GM21529 (cell line): ENCODE measurements around the gene SENP1.

Experiments used
- ATAC-seq: cut with Tn5 transposase; IDR thresholded peaks from one replicate; pipeline ENCODE4 v1.9.1; 2021; ENCODE audit not compliant: unreplicated experiment

SENP1 gene

GRCh38 chr12:48037267-48037915 is 68.5 kb downstream of the SENP1 start:
- no peak for ATAC-seq

GRCh38 chr12:48036818-48037217 is 69.1 kb downstream of the SENP1 start:
- ATAC-seq = no peak

DNA sequence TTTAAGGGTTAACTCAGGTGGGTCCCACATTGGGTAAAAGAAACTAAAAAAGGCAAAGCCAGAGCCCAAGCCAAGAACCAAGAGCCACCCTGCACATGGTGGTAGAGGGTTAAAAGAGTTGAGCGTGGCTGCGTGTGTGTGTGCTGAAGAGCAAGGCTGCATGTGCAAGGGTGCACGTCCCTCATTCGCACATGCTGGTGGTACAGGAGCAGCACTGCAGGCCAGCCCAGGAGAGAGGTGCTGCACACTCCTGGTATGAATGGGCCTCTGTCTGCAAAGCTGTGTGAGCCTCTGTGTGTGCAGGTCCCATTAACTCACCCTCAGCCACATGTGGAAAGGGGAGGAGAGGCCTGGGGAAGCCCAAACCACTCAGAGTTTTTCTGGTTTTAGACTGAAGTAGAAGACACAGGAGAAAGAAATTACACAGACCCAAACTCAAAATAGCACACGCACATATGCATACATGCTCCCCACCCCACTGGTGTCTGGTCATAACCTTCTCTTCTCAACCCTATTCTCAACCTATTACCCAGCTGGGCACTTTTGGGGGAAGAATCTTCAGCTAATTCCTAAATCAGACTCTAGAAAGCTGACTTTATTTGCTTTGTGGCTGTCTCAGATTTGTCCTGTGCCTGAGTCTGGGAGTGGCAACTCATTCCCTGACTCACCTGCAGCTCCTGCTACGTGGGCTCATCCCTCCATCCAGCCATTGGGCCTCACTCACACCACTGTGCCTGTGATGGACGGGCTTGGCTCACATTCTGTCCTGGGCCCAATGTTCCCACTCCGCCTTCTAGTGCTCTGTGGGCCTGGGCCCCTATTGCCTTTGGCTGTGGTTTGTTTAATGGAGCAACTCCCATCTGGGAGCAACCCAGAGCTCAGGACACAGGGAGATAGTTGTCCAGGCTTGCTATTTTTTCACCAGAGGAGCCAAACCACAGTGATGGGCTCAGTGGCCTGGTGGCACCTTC is 70.8 kb downstream of the SENP1 start:
- ATAC-seq = no peak

DNA sequence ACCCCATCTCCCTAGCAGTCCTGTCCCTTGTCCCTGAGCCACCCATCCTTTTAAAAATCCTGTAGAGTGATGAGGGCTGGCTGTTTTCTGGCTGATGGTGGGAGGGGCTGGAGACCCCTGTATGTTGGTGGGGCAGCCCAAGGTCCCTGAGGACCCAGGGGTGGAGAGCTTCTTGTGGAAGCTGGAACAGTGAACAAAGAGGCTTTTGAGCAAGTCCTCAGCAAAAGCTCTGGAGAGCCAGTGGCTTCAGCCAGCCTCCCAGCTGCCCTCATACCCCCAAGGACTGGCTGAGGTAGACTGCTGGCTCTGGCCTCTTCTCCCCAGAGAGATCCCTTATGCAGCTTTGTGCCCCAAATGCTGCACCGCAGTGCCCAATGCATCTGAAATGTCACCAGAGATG is 72.4 kb downstream of the SENP1 start:
- no peak for ATAC-seq

GRCh38 chr12:48032597-48032996 is 73.3 kb downstream of the SENP1 start:
- ATAC-seq = no peak

- ATAC-seq = no peak
These were observed 74.5 kb downstream of the SENP1 start for GRCh38 chr12:48031135-48031960.

DNA sequence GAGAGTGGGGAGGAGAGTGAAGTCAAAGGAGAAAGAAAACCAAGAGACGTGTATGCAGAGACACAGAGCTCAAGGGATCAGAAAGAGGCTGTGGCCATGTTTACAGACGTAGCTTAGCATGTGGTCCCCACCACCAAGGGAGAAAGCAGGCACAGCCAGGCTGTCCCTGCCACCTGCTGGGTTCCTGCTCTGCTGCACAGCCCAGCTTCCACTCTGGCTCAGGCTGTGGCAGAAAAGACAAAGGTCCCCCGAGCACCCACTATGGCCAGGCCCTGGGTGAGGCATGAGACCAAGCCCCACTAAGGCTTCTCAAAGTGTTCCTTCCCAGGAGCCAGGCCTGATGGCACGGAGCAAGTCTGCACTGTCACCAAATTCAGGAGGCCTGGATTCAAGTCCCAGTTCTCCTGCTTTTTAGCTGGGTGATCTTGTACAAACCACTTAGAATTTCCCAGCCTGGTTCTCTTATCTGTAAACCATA is 75.7 kb downstream of the SENP1 start:
- ATAC-seq = no peak

GRCh38 chr12:48029491-48030172 is 76.2 kb downstream of the SENP1 start:
- no peak for ATAC-seq

DNA sequence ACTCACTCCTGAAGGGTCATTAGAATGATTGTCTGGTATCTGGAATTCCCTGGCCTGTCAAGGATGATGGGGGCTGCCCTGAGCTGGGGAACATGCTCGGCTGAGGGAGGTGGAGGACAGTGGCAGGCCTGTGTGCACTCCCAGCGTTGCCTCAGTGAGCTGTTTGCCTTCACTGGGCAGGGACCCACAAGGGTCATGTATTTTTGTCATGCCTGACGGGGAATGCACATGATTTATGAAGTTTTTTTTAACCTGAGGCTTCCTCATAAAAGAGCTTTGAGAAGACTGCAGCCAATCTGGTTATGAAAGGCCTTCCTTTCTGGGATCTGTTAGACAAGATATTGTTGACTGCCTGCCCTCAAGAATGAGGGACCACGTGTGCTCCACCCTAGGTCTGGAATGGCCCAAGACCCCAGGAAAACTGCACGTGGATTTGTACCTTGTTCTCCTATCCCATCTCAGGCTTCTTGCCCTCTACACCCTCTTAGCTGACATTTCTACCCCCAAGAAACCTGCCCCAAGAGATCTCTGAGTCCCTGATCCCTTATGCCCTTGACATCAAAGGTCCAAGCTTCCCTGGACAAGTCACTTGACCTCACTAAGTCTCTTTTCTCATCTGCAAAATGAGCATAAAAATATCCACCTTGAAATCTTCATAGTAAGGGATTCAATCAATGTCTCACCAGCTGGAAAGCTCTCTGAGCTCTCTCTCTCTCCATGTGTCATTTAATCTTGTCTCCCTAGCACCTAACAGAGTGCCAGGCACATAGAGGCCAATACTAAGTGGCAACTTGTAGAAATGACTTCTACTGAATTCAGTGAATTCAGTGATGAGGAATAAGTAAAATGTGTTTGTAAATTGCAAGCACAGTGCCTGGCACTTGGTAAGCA is 77.1 kb downstream of the SENP1 start:
- ATAC-seq = no peak

DNA sequence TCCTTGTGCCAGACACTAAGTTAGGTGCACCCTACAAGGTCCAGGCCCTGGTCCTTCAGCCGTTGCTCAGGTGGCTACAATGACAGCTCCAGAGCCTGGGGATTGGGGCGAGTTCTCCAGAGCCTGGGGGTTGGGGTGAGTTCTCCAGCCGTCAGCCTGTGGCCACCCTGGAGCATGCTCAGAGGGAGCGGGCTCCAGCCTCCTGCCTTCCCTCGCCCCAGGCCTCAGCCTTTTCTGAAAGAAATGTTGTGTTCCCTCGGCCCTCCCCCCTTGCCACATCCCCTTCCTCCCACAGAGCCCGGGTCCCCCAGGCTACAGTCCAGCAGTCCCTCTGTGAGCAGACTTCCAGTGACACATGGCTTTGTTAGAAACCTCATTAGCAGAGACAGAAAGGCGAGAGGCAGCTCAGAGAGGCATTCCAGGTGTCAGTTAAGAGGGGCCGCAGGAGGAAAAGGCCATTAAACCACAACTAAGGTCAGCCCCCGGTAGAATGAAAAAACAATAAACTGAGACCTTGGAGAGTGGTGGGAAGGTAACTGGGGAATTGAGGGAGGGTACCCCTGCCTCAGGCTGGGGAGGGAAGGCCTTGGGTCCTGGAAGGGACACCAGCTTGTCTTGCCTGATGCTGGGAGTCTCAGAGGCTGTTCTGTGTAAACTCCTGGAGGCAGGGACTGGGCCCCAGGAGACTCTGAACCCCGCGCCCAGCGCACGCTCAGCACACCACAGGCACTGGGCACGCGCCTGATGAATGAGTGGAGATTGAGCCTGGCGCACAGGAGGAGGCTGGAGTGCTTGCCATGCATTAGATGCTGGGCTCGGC is 78.5 kb downstream of the SENP1 start:
- ATAC-seq = no peak

- no peak for ATAC-seq
These were observed 79.6 kb downstream of the SENP1 start for GRCh38 chr12:48026060-48026827.

DNA sequence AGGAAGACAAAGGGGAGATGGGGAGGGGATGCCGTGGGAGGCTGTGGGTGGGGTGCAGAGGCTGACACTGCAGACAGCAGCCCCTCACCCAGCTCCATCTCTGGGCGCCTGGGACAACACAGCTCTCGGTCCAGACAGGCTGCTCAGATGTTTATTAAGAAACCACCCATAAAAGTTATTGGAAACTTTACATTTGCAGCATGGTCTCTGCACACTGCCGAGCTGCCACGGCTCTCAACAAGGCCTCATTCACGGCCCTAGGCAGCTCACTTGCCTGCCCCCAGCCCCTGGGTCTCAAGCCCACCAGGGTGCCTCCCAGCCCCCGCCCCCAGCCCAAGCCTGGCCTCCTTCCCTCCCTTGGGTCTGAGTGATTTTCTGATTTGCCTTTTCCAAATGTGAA is 80.6 kb downstream of the SENP1 start:
- no peak for ATAC-seq

DNA sequence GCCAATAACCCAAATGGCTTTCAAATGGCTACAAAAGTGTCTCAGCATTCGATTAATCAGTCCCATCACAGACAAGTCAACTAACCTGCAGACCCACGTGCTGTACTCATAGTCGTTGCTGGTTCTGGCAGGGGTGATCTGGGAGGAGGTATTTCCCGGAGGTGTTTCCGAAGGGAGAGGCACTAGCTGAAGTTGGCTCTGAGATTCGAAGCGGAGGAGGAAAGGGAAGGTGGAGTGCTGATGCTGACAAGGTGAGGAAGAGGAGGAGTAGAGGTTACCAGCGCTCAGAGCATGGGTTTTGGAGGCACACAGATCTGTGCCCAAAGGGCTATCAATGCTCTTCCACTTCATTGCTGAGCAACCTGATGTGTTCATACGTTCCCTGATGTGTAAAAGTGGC is 81.1 kb downstream of the SENP1 start:
- no peak for ATAC-seq

- ATAC-seq = no peak
These were observed 82.5 kb downstream of the SENP1 start for GRCh38 chr12:48023386-48023785.

GRCh38 chr12:48022676-48023385 is 83.0 kb downstream of the SENP1 start:
- no peak for ATAC-seq

- no peak for ATAC-seq
These were observed 83.7 kb downstream of the SENP1 start for GRCh38 chr12:48022180-48022521.

- ATAC-seq = no peak
These were observed 84.2 kb downstream of the SENP1 start for GRCh38 chr12:48021485-48022179.
